Astrocyte (in vitro differentiated cells and primary cell): ENCODE results near the gene KANSL1L. TPM values are rescaled to one million over a fixed set of nuclear protein-coding genes. Genes with fewer than 3 reads are reported as not detected.
A peak's percentile ranks its signal among the peaks of the same experiment; 100 is the strongest.

Source experiments
- DNase-seq: peaks from one replicate; pipeline ENCODE4 v3.0.0-alpha.2; 2010; ENCODE audit warnings: low read depth
- FAIRE-seq: peaks from 2 replicates; lab custom pipeline; 2011; peaks lifted over from hg19 to GRCh38; lab: Jason Lieb, UNC
- H2AFZ ChIP-seq: 2 replicates; pipeline ENCODE4 v1.6.0; 2012; ENCODE audit warnings: low read depth, low read length, inconsistent platforms
- H3K27ac ChIP-seq: 2 replicates; pipeline ENCODE4 v1.5.1; 2011; ENCODE audit warnings: low read depth, low read length, inconsistent platforms
- H3K27me3 ChIP-seq: 2 replicates; pipeline ENCODE4 v1.6.0; 2011; ENCODE audit warnings: low read length, inconsistent platforms; ENCODE audit not compliant: insufficient read depth
- H3K36me3 ChIP-seq: 2 replicates; pipeline ENCODE4 v1.5.1; 2011; ENCODE audit warnings: low read length, inconsistent platforms; ENCODE audit not compliant: insufficient read depth
- H3K4me1 ChIP-seq: 2 replicates; pipeline ENCODE4 v1.5.1; 2011; ENCODE audit warnings: low read length, inconsistent platforms; ENCODE audit not compliant: insufficient read depth
- H3K4me2 ChIP-seq: 2 replicates; pipeline ENCODE4 v1.6.0; 2012; ENCODE audit warnings: low read length, inconsistent platforms
- H3K4me3 ChIP-seq: 2 replicates; pipeline ENCODE4 v1.5.1; 2011; ENCODE audit warnings: low read depth, mild to moderate bottlenecking, low read length, inconsistent platforms; ENCODE audit not compliant: insufficient read depth
- H3K79me2 ChIP-seq: 2 replicates; pipeline ENCODE4 v1.6.0; 2012; ENCODE audit warnings: mild to moderate bottlenecking, low read length, inconsistent platforms; ENCODE audit not compliant: insufficient read depth
- H3K9ac ChIP-seq: 2 replicates; pipeline ENCODE4 v1.6.0; 2012; ENCODE audit warnings: mild to moderate bottlenecking, low read length, inconsistent platforms
- H3K9me3 ChIP-seq: 2 replicates; pipeline ENCODE4 v1.5.1; 2012; ENCODE audit warnings: low read depth, mild to moderate bottlenecking, low read length, inconsistent platforms; ENCODE audit not compliant: insufficient read depth
- H4K20me1 ChIP-seq: 2 replicates; pipeline ENCODE4 v1.6.0; 2012; ENCODE audit warnings: low read length, inconsistent platforms; ENCODE audit not compliant: insufficient read depth
- H3K27ac Mint-ChIP-seq: one replicate; pipeline ENCODE4 v1.8.0; 2021; ENCODE audit warnings: mild to moderate bottlenecking, mixed read lengths; ENCODE audit not compliant: unreplicated experiment
- H3K27me3 Mint-ChIP-seq: one replicate; pipeline ENCODE4 v1.8.0; 2021; ENCODE audit warnings: low read depth, mixed read lengths; ENCODE audit not compliant: unreplicated experiment
- H3K36me3 Mint-ChIP-seq: one replicate; pipeline ENCODE4 v1.8.0; 2021; ENCODE audit warnings: low read depth, mixed read lengths; ENCODE audit not compliant: unreplicated experiment
- H3K4me1 Mint-ChIP-seq: one replicate; pipeline ENCODE4 v1.8.0; 2021; ENCODE audit warnings: low read depth, mixed read lengths; ENCODE audit not compliant: unreplicated experiment
- H3K4me3 Mint-ChIP-seq: one replicate; pipeline ENCODE4 v1.8.0; 2021; ENCODE audit warnings: mild to moderate bottlenecking, moderate library complexity, mixed read lengths; ENCODE audit not compliant: unreplicated experiment
- H3K9me3 Mint-ChIP-seq: one replicate; pipeline ENCODE4 v1.8.0; 2021; ENCODE audit warnings: mild to moderate bottlenecking, mixed read lengths; ENCODE audit not compliant: unreplicated experiment
- CTCF ChIP-seq: IDR thresholded peaks from 2 replicates; pipeline ENCODE4 v1.5.1; 2011; ENCODE audit warnings: low read depth, mild to moderate bottlenecking, inconsistent platforms, low read length, moderate library complexity; ENCODE audit not compliant: insufficient read depth
- EZH2 ChIP-seq: IDR thresholded peaks from 2 replicates; pipeline ENCODE4 v1.6.1; 2012; ENCODE audit warnings: mild to moderate bottlenecking, low read length, inconsistent platforms; ENCODE audit not compliant: insufficient read depth
- total RNA-seq: library from RNA; stranded (reverse); gene quantifications from 2 replicates; pipeline ENCODE4 v1.2.1, GENCODE V29; 2021

The KANSL1L gene
- total RNA-seq, 1 donor from 2014 or later, result 7.5 TPM

GRCh38 chr2:210170196-210170445 lies 1.1 kb downstream of the KANSL1L start:
- peak overlapping the region; percentile 63 for H2AFZ ChIP-seq
- peak overlapping the region; percentile 93 for H3K9ac ChIP-seq

DNA sequence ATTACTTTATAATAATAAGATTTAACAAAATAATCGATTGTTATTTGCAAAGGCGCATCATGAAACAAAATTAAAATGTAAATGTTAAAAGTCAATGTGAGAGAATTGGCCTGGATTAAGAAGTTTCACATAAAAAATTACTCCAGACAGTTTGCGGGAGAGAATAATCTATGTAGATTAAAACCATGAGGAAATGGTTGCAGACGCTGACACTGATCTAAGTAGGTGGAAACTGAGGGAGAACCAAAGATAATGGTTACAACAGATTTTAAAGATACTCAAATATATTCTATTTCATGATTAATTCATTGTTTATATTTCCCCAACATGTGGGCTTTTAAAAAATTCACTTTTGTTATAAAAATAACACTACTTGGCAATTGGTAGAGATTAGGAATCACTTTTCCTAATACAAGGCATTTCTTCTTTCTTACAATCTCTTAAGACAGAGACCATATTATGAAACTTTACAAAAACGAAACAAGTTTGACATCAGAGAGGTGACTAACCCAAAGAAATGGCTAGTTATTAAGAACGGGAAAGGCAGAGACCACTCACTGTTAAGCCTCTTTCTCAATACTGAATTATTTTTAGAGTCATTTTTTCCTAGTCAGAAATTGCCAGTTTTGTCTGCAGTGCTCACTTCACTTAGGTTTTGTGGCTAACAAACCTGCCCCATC lies 1.6 kb downstream of the KANSL1L start:
- H3K36me3 ChIP-seq, result no peaks in the 10 kb centered on the region
- peaks cover 43% of the 10 kb centered on the region for H3K79me2 ChIP-seq
- no peaks in the 10 kb centered on the region for H3K9me3 ChIP-seq
- Mint-ChIP-seq H3K4me3 (peak overlapping the region; percentile 95), H3K4me1 (peaks cover 12% of the 10 kb centered on the region), H3K27me3 (no peaks in the 10 kb centered on the region), H3K9me3 (no peaks in the 10 kb centered on the region), H3K36me3 (no peaks in the 10 kb centered on the region), H3K27ac (peak overlapping the region; percentile 100)
- H3K4me1 ChIP-seq, result peaks cover 8% of the 10 kb centered on the region
- peak; percentile 78 for DNase-seq
- H3K4me3 ChIP-seq, result peak overlapping the region; percentile 80
- peak overlapping the region; percentile 96 for H3K27ac ChIP-seq
- peak overlapping the region; percentile 63 for H2AFZ ChIP-seq
- TF ChIP-seq EZH2 (no peak), CTCF (no peak)
- H4K20me1 ChIP-seq, result no peaks in the 10 kb centered on the region
- H3K4me2 ChIP-seq, result peak overlapping the region; percentile 86
- H3K9ac ChIP-seq, result peak overlapping the region; percentile 93
- FAIRE-seq, result no peak
- no peaks in the 10 kb centered on the region for H3K27me3 ChIP-seq

More at GRCh38 chr2:210170196-210170445, 1.1 kb downstream of the KANSL1L start:
- H4K20me1 ChIP-seq, result no peaks in the 10 kb centered on the region
- no peak for TF ChIP-seq EZH2
- TF ChIP-seq CTCF, result no peak
- peak; percentile 50 for FAIRE-seq
- H3K4me1 Mint-ChIP-seq, result peaks cover 12% of the 10 kb centered on the region
- DNase-seq, result no peak
- H3K36me3 ChIP-seq, result no peaks in the 10 kb centered on the region
- H3K4me3 Mint-ChIP-seq, result peak overlapping the region; percentile 95
- H3K4me2 ChIP-seq, result peak overlapping the region; percentile 86
- H3K27me3 Mint-ChIP-seq, result no peaks in the 10 kb centered on the region
- no peaks in the 10 kb centered on the region for H3K27me3 ChIP-seq
- no peaks in the 10 kb centered on the region for H3K9me3 ChIP-seq
- H3K36me3 Mint-ChIP-seq, result no peaks in the 10 kb centered on the region
- peaks cover 8% of the 10 kb centered on the region for H3K4me1 ChIP-seq
- no peaks in the 10 kb centered on the region for H3K9me3 Mint-ChIP-seq
- peak overlapping the region; percentile 100 for H3K27ac Mint-ChIP-seq
- H3K27ac ChIP-seq, result peak overlapping the region; percentile 96
- peaks cover 43% of the 10 kb centered on the region for H3K79me2 ChIP-seq
- H3K4me3 ChIP-seq, result peak overlapping the region; percentile 80

DNA sequence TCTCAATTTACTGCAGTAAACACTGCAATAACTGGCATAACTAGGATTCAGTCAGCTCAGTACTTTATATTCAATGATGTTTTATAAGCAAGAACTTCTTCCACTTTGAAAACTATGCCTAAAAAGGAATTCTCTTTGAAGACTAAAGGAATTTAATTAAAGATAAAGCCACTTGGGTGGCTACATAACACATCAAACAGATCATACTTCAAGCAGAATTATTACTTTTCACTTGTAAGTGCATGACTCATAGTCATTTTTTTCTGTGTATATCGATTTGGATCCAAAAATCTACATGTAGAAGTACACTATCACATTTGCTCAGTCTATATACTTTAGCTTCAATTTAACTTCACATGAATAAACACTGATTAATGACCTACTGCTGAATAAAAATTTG lies 4.0 kb downstream of the KANSL1L start:
- peak; percentile 60 for DNase-seq

More for the DNA sequence above, 4.0 kb downstream of the KANSL1L start:
- H3K27ac Mint-ChIP-seq, result no peak overlapping the region
- Histone ChIP-seq H3K27me3 (no peaks in the 10 kb centered on the region), H3K79me2 (peaks cover 60% of the 10 kb centered on the region), H3K9ac (no peak overlapping the region), H3K9me3 (no peaks in the 10 kb centered on the region), H3K36me3 (no peaks in the 10 kb centered on the region), H4K20me1 (peaks cover 6% of the 10 kb centered on the region), H3K4me2 (peak overlapping the region; percentile 32), H2AFZ (no peak overlapping the region), H3K4me1 (peaks cover 8% of the 10 kb centered on the region), H3K4me3 (no peak overlapping the region), H3K27ac (no peak overlapping the region)
- TF ChIP-seq EZH2 (no peak), CTCF (no peak)
- H3K27me3 Mint-ChIP-seq, result no peaks in the 10 kb centered on the region
- H3K4me1 Mint-ChIP-seq, result peaks cover 16% of the 10 kb centered on the region
- H3K9me3 Mint-ChIP-seq, result no peaks in the 10 kb centered on the region
- FAIRE-seq, result no peak
- no peaks in the 10 kb centered on the region for H3K36me3 Mint-ChIP-seq
- H3K4me3 Mint-ChIP-seq, result no peak overlapping the region
